Measurements from ENCODE around the gene DHTKD1. TPM values are rescaled to one million over a fixed set of nuclear protein-coding genes. Genes with fewer than 3 reads are reported as not detected.

The DHTKD1 gene, protein sequence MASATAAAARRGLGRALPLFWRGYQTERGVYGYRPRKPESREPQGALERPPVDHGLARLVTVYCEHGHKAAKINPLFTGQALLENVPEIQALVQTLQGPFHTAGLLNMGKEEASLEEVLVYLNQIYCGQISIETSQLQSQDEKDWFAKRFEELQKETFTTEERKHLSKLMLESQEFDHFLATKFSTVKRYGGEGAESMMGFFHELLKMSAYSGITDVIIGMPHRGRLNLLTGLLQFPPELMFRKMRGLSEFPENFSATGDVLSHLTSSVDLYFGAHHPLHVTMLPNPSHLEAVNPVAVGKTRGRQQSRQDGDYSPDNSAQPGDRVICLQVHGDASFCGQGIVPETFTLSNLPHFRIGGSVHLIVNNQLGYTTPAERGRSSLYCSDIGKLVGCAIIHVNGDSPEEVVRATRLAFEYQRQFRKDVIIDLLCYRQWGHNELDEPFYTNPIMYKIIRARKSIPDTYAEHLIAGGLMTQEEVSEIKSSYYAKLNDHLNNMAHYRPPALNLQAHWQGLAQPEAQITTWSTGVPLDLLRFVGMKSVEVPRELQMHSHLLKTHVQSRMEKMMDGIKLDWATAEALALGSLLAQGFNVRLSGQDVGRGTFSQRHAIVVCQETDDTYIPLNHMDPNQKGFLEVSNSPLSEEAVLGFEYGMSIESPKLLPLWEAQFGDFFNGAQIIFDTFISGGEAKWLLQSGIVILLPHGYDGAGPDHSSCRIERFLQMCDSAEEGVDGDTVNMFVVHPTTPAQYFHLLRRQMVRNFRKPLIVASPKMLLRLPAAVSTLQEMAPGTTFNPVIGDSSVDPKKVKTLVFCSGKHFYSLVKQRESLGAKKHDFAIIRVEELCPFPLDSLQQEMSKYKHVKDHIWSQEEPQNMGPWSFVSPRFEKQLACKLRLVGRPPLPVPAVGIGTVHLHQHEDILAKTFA
- total RNA-seq (2014; rRNA removed; shearing (Covaris generic)): 21.0 and 22.3 TPM in 2 replicates

DNA sequence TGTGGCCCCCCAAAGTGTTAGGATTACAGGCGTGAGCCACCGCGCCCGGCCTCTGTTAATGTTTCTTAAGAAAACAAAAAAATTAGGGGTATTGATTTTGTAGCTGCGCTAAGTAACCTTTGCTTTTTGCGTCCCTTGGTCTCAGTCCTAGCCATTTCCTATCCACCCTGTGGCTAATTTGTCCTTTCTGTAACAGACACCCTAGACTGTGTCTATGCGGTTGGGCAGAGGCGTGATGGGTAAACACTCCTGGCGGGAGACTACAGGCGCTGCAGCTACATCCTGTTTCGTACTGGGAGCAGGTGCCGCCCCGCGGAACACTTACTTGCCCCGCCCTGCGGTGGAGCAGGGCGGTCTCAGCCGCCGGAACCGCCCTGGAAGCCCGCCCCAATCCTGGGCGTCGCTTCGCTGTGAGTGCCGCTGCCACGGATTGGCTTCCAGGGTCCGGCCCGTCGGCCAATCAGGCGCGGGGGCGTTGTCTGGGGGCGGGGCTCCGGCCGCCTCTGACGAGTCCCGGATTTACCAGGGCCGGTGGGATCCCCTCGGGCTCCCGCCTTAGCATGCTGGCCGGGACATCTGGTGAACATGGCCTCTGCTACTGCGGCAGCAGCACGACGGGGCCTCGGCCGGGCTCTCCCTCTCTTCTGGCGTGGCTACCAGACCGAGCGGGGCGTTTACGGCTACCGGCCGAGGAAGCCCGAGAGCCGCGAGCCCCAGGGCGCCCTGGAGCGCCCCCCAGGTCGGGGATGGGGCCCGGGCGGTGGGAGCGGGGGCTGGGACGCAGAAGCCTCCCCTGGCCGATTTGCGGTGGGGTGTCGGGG lies at the start of gene DHTKD1:
Gene DHTKD1, plus strand, starts transcription at position 506 of the 821 bp plus-strand sequence. Its CDS starts 80 bp downstream, at position 586.
- DNase-seq (ENCODE audit: low spot score): peak; percentile 98

DNA sequence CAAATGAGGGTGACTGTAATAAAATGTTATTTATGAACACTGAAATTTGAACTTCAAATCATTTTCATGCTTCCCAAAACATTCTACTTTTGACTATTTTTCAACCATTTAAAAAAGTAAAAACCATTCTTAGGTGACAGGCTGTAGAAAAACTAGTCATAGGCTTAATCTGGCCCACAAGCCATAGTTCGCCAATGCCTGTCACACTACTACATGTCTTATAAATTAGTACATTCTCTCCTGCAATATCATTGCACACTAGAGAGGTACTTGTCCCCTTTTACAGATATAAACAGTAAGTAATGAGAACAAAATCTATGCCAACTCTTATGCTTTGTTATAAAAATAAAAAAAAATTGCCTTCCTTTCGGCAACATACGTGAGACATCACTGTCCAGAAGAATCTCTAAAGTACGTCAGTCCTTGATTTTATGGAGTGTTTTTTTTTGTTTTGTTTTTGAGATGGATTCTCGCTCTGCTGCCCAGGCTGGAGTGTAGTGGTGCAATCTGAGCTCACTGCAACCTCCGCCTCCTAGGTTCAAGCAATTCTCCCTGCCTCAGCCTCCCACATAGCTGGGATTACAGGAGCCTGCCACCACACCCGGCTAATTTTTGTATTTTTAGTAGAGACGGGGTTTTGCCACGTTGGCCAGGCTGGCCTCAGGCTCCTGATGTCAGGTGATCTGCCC lies 49.3 kb upstream of the DHTKD1 start:
- no peak for DNase-seq (ENCODE audit: low spot score)

DNA sequence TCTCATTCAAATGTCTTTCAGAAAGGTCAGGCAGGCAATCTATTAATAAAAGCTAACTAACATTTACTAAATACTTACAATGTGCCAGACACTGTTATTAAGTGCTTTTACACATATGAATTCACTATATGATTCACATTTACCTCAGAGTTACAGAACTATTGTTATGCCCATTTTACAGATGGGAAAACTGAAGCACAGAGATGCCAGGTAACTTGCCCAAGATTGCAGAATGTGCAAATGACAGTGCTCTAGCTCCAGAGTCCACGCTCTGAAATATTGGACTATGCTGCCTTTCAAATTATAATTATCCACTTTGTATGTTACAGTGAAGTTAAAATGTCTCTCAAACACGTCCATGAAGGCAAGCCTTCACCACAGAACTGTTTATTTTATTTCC lies 48.2 kb upstream of the DHTKD1 start:
- DNase-seq (ENCODE audit: low spot score): no peak

DNA sequence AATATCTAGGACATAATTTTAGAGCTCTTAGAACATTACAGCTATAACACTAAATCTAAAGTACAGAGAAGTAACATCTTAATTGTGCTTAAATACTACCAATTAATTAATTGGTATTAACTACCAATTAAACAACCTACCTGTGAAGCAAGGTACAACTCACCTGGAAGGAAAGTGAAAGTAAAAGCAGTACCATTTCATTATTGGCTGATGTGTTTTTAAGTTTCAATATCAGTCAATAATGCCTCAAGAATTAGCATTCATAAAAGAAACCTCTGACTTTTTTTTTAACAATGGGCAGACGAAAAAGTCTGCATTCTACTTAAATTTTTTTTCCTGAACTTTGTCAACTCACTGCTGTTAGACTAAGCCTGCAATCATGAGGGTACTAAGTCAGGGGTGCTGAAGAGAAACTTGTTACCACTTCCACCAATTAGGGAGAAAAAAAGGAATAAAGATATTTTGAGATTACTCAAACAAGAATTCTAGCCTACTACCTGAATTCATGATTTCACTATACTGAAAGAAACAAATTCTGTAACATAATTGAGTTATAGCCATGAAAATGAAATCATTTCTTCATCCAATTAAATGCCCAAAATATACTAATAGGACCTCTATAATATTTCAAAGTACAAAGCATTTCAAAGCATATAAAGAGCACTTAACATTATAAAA lies 46.0 kb upstream of the DHTKD1 start:
- DNase-seq (ENCODE audit: low spot score): no peak

DNA sequence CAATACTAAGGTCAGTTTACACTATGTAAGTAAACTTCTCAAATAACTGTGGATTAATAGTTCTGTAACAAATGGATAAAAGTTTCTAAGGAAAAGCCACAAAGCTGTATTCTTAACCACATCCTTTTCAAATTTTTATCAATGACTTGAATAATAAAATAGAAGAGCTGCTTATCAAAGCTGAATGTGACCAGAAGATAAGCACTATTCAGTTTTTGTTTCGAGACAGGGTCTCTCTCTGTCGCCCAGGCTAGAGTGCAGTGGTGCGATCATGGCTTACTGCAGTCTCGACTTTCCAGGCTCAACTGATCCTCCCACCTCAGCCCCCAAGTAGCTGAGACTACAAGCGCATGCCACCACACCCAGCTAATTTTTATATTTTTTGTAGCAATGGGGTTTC lies 43.2 kb upstream of the DHTKD1 start:
- no peak for DNase-seq (ENCODE audit: low spot score)

DNA sequence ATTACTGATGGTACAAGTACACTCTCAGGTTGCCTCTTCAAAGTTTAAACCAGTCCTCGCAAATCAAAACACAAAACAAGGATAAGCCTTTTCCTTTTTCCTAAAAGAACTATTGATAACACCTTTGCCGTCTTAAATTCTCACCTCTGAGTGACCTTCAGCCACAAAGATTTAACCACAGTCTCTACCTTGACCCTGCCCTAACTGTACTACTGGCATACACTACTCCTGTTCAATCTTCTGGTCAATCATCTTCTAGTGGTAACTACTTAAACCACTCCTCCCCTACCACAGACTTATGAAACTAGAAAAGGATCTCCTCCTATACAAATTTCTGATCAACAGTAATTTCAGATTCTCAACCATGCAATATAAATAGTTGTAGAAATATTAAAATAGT lies 41.2 kb upstream of the DHTKD1 start:
- no peak for DNase-seq (ENCODE audit: low spot score)

DNA sequence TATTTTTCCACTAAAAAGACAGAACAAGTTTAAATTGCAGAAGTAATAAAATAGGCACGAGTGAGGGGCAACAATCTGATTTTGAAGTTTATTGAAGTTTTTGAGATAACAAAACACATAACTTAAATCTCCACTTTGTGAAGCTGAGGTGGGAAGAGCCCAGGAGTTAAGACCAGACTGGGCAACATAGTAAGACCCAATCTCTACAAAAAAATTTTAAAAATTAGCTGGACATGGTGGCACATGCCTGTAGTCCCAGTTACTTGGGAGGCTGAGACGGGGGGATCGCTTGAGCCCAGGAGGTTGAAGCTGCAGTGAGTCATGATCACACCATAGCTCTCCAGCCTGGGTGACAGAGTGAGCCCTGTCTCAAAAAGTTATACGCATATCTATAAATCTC lies 37.4 kb upstream of the DHTKD1 start:
- DNase-seq (ENCODE audit: low spot score): no peak

DNA sequence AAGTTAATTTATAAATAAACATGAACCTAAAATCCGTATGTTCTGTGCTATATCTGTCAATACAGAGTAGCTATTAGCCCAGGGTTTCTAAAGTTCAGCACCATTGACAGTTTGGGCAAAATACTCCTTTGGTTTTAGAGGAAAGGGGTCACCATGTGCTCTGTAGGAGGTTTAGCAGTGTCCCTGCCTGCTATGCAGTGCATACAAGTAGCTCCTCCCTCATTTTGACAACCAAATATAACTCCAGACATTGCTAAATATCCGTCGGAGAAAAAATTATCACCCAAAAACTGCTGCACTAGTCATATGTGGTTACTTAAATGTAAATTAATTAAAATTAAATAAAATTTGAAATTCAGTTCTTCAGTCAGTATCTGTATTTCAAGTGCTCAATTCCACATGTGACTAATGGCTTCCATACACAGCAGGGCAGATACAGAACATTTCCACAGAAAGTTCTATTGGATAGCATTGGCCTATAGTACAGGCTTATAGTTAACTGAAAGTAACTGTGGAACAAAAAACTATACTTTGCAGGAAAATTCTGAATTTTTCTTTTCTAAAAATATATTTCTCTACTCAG lies 32.6 kb upstream of the DHTKD1 start:
- no peak for DNase-seq (ENCODE audit: low spot score)

DNA sequence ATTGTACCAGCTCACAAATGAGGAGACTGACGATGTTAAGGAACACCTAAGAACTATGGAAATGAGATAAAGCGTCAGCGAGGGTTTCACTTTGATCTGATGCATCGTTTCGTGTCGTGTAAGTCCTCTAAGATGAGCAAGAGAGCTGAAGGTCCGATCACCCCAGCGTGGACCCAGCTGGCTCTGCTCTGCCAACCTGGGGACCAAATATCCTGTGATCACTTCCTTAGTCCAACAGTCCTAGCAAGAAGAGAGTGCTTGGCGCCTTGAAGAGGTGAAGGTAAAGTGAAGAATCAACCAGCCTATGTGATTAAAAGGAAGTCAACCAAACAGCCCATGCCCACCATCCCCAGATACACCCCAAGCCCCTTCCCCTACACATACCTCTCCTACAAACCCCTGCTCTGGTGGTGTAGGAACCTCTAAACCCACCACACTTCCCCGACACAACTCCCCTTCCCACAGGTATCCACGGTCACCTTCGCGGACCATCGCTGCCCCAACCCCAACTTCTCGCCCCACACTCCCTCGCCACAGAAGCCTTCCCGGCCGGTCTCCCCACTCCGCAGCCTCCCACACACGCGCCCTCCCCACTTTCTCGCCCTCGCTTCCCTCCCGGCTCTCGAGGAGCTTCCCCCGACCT lies 26.9 kb upstream of the DHTKD1 start:
- DNase-seq (ENCODE audit: low spot score): peak; percentile 46

DNA sequence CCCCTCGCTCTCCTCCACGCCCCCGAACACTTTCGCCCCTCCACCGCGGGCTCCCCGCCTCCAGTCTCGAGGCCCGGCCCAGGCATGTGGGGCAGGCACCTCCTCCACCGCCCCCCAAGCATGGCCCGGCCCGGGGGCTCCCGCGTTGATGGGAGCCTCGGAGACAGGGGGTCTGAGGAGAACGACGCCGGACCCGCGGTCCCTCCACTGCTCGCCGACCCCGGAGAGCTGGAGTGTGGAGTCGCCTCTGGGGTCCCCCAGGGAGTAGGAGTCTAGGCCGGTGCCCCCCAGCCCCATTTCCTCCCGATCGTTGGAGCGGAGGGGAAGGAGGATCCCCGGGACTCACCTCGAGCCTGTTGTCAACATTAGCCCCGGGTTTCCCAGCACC lies 26.4 kb upstream of the DHTKD1 start:
- peak; percentile 4 for DNase-seq (ENCODE audit: low spot score)

DNA sequence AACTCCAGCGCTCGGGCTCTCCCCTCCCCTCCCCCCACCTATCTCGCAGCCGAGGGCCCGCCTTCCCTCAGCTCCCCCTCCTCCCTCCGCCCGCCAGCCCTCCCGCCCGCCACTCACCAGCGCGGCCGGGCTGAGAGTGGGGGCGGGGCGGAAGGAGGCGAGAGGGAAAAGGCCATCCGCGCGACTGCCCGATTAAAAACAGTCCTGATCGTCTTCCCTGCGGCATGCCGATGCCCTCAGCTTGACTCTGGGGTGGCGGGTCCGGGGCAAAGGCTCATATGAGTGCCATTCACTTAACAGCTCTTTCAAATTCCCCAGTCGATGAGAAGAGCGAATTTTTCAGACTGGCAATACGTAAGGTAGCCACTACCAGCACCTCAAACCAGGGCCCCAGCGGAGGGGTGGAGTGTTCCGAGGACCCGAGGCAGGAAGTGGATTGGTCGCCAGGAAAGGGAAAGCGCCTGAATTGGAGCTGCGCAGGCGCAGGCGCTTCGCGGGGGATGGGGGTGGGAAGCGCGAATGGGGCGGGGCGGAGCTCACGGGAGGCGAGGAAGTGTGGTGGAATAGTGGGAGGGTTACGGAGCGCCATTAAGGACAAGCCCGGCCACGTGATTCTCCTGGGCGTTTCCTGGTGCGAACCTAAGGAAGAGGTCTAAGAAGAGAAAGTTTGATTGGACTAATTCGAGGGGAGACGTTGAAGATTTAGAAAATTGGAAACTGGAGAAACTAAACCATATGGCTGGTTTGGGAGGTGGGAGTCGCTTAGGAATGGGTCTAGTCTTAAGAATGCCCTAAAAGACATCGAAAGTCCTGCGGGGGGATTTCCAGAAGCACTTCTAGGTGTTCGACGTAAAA lies 25.7 kb upstream of the DHTKD1 start, which contains the start of gene UPF2:
Gene UPF2, minus strand, starts transcription at position 13 of the 855 bp plus-strand sequence. CDS start 7,386 bp downstream, outside the sequence.
- DNase-seq (ENCODE audit: low spot score): peak; percentile 98

DNA sequence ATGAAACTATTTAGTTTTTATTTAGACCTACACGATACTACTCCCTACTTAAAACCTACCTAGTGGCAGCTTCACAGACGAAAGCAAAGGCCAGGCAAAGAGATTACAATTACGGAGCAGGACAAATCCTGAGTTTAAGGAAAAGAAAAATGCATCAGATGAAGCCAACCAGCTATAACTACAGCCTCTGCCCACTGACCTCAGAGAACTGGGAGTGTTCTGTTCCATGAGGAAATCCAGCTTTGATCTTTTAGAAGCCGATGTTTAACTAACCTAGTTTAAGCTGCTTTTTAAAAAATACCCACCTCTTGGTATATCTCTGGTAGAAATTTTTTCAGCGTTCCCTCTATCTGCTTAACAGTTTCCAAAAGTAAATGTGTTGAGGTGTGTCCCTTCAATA lies 23.2 kb upstream of the DHTKD1 start:
- no peak for DNase-seq (ENCODE audit: low spot score)

DNA sequence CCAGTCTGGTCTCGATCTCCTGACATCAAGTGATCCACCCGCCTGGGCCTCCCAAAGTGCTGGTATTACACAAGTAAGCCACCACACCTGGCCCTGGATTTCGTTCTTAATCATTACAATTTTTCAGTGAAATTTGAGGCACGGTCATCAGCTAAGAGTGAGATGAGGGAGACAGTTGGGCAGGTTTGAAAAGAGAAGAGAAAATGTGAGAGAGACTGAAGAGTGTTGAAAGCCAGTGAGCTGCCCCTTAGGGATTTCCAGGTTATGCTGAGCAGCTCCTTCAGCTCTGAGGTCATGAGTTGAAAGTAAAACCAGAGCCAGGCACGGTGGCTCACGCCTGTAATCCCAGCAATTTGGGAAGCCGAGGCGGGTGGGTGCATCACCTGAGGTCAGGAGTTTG lies 20.2 kb upstream of the DHTKD1 start:
- DNase-seq (ENCODE audit: low spot score): no peak

DNA sequence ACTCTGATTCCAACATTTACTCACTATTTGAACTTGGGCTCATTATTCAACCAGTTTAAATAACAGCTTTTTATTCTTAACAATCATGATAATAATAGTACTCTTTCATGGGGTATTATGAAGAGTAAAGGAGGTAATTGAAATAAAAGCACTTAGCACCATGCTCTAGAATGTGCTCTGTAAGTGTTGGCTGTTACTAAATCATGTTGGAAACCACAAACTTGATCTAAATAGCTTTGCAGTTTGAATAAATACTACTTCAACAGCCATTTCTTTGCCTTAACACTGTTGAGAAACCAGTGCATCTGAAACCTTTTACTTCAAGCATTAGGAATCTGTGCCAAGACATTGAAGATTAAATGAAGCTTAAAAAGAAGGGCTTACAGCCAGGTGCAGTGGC lies 18.2 kb upstream of the DHTKD1 start:
- no peak for DNase-seq (ENCODE audit: low spot score)

DNA sequence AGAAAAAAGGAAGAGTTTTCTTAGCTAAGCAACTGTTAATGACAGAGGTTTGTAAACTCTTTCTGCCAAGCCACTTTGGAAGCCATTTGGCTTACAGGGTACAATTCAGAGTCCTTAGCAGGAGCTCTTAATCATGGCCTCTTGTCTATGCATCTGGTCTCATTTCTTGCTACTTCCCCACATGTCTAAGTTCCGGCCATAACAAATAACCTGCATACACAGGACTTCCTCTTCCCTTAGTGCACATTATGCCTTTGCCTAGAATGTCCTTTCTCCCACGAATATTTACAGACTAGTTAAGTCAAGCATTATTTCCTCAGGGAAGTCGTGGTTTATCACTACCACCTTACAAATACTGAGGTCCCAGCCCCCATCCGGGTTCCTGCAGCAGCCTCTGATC lies 17.5 kb upstream of the DHTKD1 start:
- DNase-seq (ENCODE audit: low spot score): no peak

DNA sequence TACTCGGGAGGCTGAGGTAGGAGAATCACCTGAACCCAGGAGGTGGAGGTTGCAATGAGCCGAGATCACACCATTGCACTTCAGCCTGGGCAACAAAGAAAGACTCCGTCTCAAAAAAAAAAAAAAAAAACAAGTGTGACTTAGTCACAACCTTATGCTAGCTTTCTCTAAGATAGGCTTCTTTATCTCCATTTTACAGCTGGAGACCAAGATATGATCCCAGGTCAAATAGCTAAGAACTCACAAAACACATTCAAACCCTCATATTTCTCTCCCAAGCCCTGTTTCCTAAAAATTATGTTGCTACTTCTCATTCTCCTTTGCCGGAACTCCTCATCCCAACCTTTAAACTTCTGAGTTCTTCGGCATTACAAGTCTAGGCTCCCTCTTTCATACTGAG lies 13.0 kb upstream of the DHTKD1 start:
- DNase-seq (ENCODE audit: low spot score): no peak

DNA sequence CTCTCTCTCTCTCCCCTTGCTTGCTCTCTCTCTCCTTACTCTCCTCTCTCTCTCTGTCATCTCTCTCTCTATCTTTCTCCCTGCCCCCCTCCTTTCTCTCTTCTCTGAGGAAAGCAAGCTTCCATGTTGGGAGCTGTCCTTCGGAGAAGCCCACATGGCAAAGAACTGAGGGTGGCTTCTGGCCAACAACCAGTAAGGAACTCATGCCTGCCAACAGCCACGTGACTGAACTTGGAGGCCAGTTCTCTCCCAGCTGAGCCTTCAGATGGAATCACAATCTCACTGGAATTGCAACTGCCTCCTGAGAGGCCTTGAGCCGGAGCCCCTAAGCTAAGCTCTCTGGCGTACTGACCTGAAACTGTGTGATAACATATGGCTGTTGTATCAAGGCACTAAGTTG lies 12.0 kb upstream of the DHTKD1 start:
- no peak for DNase-seq (ENCODE audit: low spot score)

DNA sequence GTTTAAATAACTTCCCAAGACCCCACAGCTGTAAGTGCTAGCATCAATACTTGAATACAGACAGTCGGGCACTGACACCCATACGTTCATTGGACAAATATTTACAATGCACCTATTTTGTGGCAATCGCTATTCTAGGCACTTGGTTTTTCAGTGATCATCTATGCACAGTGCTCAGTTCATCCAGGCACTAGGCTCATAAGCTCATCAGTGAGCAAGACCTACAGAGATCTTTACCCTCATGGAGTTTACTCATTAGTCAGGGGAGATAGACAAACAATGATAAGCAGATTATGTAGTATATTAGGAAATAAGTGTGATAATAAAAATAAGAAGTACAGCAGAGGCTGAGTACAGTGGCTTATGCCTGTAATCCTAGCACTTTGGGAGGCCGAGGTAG lies 7.6 kb upstream of the DHTKD1 start:
- DNase-seq (ENCODE audit: low spot score): no peak

All from A172 (cell line).